Suppressor macrophage treated with lipopolysaccharide for 4 hours (primary cell): ENCODE results near the gene RPL27A.

ENCODE experiments used
- DNase-seq: peaks from one replicate; pipeline ENCODE4 v3.0.0-alpha.2; 2020

Gene RPL27A

DNA sequence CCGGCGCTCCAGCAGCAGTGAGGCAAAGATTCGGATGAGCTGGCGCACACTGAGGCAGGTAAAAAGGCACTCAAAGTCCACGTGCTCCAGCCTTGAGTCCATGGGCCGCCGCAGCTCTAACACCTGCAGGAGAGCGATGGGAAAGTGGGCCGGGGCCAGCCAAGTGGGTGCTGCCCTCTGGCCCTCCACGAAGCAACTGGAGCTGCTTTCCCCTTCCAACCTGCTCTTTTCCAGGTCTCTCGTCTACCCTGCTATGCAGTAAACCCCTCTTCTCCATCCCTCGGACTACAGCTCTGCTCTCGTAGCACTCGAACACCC, 20.0 kb downstream of the RPL27A start:
- no peak for DNase-seq

DNA sequence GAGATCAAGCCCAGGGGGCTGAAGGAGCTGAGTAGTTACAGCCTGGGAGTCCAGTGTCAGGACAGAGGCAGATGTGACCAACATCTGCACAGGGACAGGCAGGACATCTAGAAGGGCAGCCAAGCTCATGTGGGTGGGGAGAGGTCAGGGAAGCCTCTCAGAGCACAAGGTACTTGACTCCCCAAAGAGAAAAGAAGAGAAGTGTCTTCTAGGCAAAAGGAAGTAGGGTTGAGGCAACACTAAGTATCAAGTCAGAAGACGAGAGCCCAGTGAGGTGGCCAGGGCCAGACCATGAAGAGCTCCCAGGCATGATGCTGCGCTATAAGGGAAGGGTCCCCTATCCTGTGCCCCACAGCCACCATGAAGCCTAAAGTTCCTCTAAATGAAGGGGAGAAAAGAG, 21.5 kb downstream of the RPL27A start:
- no peak for DNase-seq

- peak; percentile 62 for DNase-seq
Measured at GRCh38 chr11:8705146-8705545, 22.6 kb downstream of the RPL27A start.

DNA sequence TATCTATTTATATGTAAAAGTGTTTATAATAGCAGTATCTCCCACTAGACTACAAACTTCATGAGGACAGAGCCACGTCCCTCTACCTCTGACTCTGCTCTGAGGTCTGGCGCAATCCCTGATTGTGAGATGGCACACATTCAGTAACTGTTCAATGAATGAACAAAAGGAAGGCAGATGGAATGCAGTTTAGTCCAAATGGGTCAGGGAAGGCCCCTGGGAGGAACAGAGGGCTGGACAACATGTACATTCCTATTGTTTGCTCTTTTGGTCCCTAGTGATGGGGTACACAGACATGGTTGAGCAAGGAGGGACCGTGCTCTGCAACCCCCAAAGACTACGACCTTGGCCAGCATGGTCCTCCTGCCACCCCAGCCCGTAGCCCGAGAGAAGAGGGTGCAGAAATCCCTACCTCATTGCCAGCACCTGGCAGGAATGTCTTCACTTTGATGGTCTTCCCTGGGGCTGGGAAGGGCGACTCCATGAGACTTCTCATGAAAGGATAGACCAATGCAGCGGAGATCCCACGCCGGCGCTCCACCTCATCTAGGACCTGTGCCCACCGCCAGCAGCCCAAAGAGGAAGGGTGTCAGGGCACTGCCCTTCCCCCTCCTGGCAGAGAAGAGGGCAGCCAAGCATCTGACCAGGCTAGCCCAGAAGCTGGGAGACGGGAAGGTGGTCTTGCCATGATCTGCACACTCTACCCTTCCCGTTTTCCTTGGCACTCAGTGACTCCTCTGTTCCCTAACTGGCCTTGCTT, 24.3 kb downstream of the RPL27A start:
- DNase-seq: no peak

DNA sequence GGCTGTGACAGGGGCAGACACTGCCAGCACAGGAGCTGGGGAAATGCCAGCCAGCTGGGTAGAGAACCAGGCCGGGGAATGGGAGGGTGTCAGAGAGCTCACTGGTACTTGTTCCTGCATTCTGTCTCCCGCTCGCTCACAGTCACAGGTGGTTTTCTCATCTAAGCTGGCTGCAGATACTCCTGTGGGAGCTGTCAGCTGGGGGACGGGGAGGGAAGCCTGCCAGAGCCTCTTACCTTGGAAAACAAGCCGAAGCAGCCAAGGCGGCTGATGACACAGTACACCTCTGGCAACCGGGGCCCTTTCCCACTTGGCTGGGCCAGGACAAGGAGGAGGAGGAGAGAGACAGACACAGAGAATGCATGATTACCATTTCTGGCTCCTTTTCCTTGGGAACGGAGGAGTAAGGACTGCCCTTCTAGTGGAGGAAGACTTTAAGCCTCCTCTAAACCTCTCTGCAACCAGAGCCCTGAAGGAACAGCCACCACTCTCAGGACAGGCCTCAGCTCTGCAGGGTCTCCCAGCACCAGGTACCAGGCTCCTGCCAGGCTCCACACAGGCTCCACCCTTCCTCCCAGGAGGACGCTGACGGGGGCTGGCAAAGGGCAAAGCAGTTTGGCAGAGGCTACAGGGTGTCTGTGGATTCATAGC, 25.1 kb downstream of the RPL27A start:
- DNase-seq: no peak

GRCh38 chr11:8709002-8709672, 26.5 kb downstream of the RPL27A start:
- DNase-seq: no peak

DNA sequence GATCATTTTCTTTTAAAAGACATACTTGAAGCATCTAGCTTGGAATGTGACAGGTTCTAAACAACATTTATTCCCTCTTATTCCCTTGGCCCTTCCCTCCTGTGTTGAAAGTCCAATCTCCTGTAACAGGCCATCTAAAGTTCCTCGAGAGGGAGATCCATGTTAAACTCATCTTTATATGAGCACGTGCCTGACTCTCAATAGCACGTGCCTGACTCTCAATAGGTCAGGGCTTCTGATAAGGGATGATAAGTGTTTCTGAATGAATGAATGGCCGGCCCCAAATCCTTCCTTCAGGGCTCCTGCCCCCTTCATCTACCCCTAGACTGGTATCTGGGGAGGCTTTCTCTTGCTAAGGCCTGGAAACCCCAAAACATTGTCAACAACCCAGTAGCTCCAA, 27.2 kb downstream of the RPL27A start:
- DNase-seq: no peak

- no peak for DNase-seq
Measured at GRCh38 chr11:8711895-8712442, 29.4 kb downstream of the RPL27A start.

DNA sequence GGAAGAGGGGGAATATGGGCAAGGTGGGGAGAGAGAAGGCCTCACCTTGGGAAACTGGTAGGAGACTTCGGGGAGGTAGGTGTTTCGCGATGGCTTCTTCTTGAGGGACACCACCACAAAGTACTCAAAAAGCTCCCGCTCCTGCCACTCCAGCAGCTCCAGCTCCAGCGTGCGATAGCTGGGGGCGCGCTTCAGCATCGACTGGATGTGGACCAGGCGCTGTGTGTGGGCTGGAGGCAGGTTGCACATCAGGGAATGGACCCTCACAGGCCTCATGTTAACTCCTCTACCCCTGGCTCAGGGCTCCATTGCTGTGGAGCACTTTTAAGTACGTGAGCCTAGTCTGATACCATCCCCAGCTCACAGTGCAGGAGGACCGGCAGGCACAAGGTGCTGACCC, 29.9 kb downstream of the RPL27A start:
- DNase-seq: no peak

GRCh38 chr11:8713760-8714454, 31.3 kb downstream of the RPL27A start:
- no peak for DNase-seq

DNA sequence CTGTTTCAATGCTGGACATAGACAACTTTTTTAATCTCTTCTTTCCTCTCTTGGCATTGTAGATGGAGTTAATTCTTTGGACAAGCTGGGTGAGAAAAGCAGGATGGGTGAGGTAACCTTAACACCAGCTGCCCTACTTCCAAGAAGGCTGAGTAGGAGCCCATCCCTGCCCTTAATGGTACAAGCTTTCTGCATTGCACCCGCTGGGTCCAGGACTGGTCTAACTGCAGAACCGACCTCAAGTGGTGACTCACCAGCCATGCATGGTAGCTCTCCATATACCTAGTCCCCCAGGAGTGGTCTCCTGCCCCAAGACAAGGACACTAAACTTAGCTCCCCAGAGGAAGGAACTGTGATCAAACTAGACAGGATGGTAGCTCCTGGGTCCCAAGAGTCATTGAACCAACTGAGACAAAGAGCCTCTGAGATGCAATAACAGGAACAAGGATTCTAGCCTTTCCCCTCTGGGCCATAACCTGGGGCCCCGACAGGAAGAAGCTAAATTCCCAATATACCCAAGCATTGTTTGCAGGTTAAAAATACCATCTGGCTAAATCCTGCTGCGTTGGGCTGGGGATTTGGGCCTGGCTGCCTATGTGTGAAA, 32.1 kb downstream of the RPL27A start:
- no peak for DNase-seq

DNA sequence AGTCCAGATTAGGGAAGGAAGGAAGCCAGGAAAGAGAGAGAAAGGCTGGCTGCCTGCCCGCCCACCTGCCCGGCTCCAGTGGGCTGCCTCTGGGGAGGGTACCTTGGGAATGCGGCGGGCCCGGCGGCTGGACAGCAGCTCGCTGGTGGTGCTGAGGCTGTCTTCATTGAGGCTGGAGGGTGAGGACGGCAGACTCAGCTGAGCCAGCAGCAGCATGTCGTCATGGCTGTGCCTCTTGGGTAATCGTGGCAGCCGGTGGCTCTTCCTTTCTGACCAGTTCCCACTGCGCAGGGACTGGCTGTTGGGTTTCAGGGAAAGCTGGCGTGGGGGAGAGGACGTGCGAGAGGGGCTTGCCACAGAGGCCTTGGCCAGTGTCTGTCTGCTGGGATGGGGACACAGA, 32.9 kb downstream of the RPL27A start:
- DNase-seq: peak; percentile 71

DNA sequence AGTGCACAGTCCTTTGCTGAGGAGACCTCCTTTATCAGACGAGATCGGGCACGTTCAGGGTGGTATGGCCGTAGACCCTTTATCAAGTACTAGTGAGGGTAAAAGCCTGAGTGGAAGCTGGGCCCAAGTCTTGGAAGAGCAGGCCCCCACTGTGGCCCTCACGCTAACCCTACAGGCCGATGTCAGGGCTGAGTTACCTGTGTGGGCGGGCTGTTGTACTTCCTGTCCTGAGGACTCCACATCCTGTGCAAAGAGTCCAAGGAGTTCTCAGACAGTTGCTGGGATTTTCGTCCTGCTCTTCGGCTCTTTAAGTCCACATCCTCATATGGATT, 34.9 kb downstream of the RPL27A start:
- DNase-seq: peak; percentile 10

GRCh38 chr11:8717876-8718753, 35.5 kb downstream of the RPL27A start:
- DNase-seq: peak; percentile 57

DNA sequence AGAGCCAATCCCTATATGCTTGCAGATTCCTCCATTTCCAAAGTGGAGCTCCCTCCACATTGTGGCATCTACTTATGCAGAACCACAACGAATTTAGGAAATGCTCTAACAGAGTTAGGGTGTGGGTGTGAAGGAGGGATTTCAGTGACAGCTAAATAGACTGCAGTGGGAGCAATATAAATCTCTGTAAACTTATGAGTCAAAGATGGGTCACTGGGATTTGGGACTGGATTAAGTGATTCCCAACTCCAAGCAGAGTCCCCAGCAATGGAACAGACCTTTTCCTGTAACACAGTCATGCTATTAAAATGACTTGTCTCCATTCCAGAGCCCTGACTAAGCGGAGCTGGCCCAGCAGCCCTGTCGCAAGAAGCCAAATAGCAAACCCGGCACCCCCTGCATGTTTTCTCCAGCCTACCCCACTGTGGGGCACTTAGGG, 36.6 kb downstream of the RPL27A start:
- peak; percentile 15 for DNase-seq

GRCh38 chr11:8719721-8720120, 37.1 kb downstream of the RPL27A start:
- no peak for DNase-seq

- no peak for DNase-seq
Measured at GRCh38 chr11:8720352-8720751, 37.8 kb downstream of the RPL27A start.

DNA sequence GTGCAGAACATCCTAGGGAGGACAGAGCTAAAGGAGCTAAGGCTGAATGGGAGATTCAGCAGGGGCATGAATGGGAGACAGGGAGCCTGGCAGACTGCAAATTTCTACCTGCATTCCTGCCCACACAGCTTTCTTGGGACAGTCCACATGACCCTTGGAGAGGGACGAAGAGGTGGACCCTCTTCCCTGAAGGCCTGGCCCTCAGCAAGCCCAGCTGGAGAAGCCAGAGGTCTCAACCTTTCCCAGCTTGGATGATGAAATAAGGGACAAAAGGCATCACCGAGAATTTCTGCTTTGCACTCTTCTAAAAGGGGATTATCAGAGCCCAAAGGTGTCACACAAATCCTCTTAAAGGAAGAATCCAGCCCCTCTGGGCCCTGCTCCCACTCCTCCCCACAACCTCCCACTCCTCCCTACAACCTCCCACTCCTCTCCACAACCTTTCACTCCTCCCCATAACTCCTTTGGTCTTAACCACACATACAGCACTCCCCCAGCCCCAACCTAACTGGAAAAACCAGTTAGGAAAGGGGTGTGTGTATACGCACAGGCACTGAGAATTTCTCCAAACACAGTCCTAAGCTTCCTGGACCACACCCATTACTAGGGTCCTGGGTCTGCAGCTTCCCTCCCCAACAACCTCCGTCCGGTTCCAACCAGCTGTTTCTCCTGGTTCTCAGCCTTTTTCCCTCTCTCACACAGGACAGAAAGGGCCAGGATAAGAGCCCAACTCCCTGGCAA, 38.4 kb downstream of the RPL27A start:
- DNase-seq: no peak

- DNase-seq: no peak
Measured at GRCh38 chr11:8721609-8722500, 39.3 kb downstream of the RPL27A start.

GRCh38 chr11:8722809-8723208, 40.2 kb downstream of the RPL27A start:
- DNase-seq: no peak
